H1 (cell line): Measurements from ENCODE around the gene MYLK2. TPM values are rescaled to one million over a fixed set of nuclear protein-coding genes. Genes with fewer than 3 reads are reported as not detected.
A peak's percentile ranks its signal among the peaks of the same experiment; 100 is the strongest.

Experiments used
- CTCF ChIA-PET: fragments of 300-600 bp; sonication (Branson Sonifier 250); formaldehyde crosslinking; loops from one replicate; lab custom pipeline; 2021; ENCODE audit not compliant: partially characterized antibody; lab: Charles Lee
- POLR2A ChIA-PET: fragments of 300-600 bp; sonication (Branson Sonifier 250); formaldehyde crosslinking; loops from one replicate; lab custom pipeline; 2021; ENCODE audit warnings: inconsistent platforms; ENCODE audit not compliant: partially characterized antibody; lab: Charles Lee
- DNase-seq, 2 experiments: peaks; one replicate each; pipeline versions ENCODE4 v3.0.0 to v3.0.0-alpha.2; 2010 to 2022; ENCODE audit warnings: low spot score in 2 of 2, low read depth in 1 of 2, mixed read lengths in 1 of 2
- FAIRE-seq: peaks from 2 replicates; lab custom pipeline; 2011; peaks lifted over from hg19 to GRCh38; lab: Jason Lieb, UNC
- H2AFZ ChIP-seq: 2 replicates; pipeline ENCODE4 v1.8.1; 2012; ENCODE audit warnings: low read length, inconsistent platforms
- H2AK5ac ChIP-seq: 2 replicates; pipeline ENCODE4 v1.6.1; 2013; ENCODE audit warnings: low read depth, low read length
- H2BK120ac ChIP-seq: replicated peaks from 2 replicates; pipeline ENCODE3; 2013; ENCODE audit warnings: low read depth, low read length, inconsistent platforms
- H2BK12ac ChIP-seq: 2 replicates; pipeline ENCODE4 v1.6.1; 2013; ENCODE audit warnings: low read depth, low read length
- H2BK15ac ChIP-seq: 2 replicates; pipeline ENCODE4 v1.6.1; 2013; ENCODE audit warnings: low read length
- H2BK20ac ChIP-seq: 2 replicates; pipeline ENCODE4 v1.6.1; 2013; ENCODE audit warnings: low read length
- H2BK5ac ChIP-seq: 2 replicates; pipeline ENCODE4 v1.6.1; 2013; ENCODE audit warnings: low read depth, low read length
- H3K14ac ChIP-seq: 2 replicates; pipeline ENCODE4 v1.6.1; 2013; ENCODE audit warnings: inconsistent platforms; ENCODE audit not compliant: insufficient read length
- H3K18ac ChIP-seq: 2 replicates; pipeline ENCODE4 v1.6.1; 2013; ENCODE audit warnings: low read length; ENCODE audit errors: extremely low read depth
- H3K23ac ChIP-seq: 2 replicates; pipeline ENCODE4 v1.6.1; 2013; ENCODE audit warnings: inconsistent platforms; ENCODE audit not compliant: insufficient read length
- H3K23me2 ChIP-seq: 2 replicates; pipeline ENCODE4 v1.6.1; 2013; ENCODE audit warnings: low read depth, low read length
- H3K27ac ChIP-seq: 2 replicates; pipeline ENCODE4 v1.6.1; 2011; ENCODE audit warnings: low read depth, low read length, inconsistent platforms
- H3K27me3 ChIP-seq, 4 experiments: replicated peaks in 1 of 4; 1 replicate in 1 of 4; 2 replicates in 3 of 4; pipeline versions ENCODE4 v1.6.1 to v1.8.1; 2011 to 2013; ENCODE audit warnings: low read length in 3 of 4, mild to moderate bottlenecking in 3 of 4, inconsistent platforms in 2 of 4, mixed read lengths in 2 of 4, moderate library complexity in 1 of 4; ENCODE audit not compliant: control insufficient read depth in 3 of 4, insufficient read depth in 3 of 4; ENCODE audit errors: extremely low read depth in 1 of 4
- H3K36me3 ChIP-seq, 4 experiments: 2 replicates each; pipeline versions ENCODE4 v1.6.1 to v1.8.1; 2011 to 2013; ENCODE audit warnings: mild to moderate bottlenecking in 4 of 4, low read length in 3 of 4, moderate library complexity in 2 of 4, control low read depth in 1 of 4, inconsistent platforms in 1 of 4; ENCODE audit not compliant: insufficient read depth in 4 of 4, control insufficient read depth in 2 of 4
- H3K4ac ChIP-seq: replicated peaks from 2 replicates; pipeline ENCODE3; 2013; ENCODE audit warnings: low read length, low read depth, mixed read lengths, inconsistent platforms; ENCODE audit not compliant: insufficient read length
- H3K4me1 ChIP-seq, 4 experiments: replicated peaks in 1 of 4; 1 replicate in 1 of 4; 2 replicates in 3 of 4; pipeline versions ENCODE4 v1.6.1 to v1.8.1; 2011 to 2013; ENCODE audit warnings: low read length in 3 of 4, inconsistent platforms in 2 of 4, mixed read lengths in 1 of 4; ENCODE audit not compliant: insufficient read depth in 4 of 4, control insufficient read depth in 3 of 4
- H3K4me2 ChIP-seq, 2 experiments: 2 replicates each; pipeline versions ENCODE4 v1.6.1 to v1.8.1; 2011 to 2013; ENCODE audit warnings: low read depth in 2 of 2, low read length in 2 of 2, control low read depth in 1 of 2, inconsistent platforms in 1 of 2, mild to moderate bottlenecking in 1 of 2; ENCODE audit not compliant: insufficient read depth in 1 of 2
- H3K4me3 ChIP-seq, 4 experiments: fragments of 200-600, 300-600 bp in 1 of 4; sonication (generic), shearing (Covaris generic), sonication (Bioruptor Twin) in 1 of 4; 2 replicates each; pipeline versions ENCODE4 v1.5.1 to v1.8.1; 2011 to 2016; ENCODE audit warnings: low read length in 4 of 4, low read depth in 3 of 4, control low read depth in 2 of 4, inconsistent platforms in 2 of 4, mild to moderate bottlenecking in 2 of 4, mixed read lengths in 1 of 4, moderate library complexity in 1 of 4; ENCODE audit not compliant: insufficient read depth in 2 of 4; ENCODE audit errors: extremely low read depth in 1 of 4
- H3K56ac ChIP-seq: replicated peaks from 2 replicates; pipeline ENCODE3; 2013; ENCODE audit warnings: low read depth, mild to moderate bottlenecking, mixed read lengths, low read length, inconsistent platforms; ENCODE audit not compliant: insufficient read length
- H3K79me1 ChIP-seq: 2 replicates; pipeline ENCODE4 v1.6.1; 2013; ENCODE audit warnings: low read depth, low read length, control low read depth
- H3K79me2 ChIP-seq, 2 experiments: 2 replicates each; pipeline versions ENCODE4 v1.6.1 to v1.8.1; 2012 to 2013; ENCODE audit warnings: low read length in 2 of 2, mild to moderate bottlenecking in 2 of 2, inconsistent platforms in 1 of 2; ENCODE audit not compliant: insufficient read depth in 2 of 2, control insufficient read depth in 1 of 2
- H3K9ac ChIP-seq, 4 experiments: replicated peaks in 1 of 4; 1 replicate in 1 of 4; 2 replicates in 3 of 4; pipeline versions ENCODE4 v1.6.1 to v1.8.1; 2011 to 2013; ENCODE audit warnings: low read depth in 3 of 4, low read length in 3 of 4, control low read depth in 2 of 4, mild to moderate bottlenecking in 2 of 4, moderate library complexity in 2 of 4, inconsistent platforms in 1 of 4; ENCODE audit errors: extremely low read depth in 1 of 4
- H3K9me3 ChIP-seq, 2 experiments: 2 replicates each; pipeline versions ENCODE4 v1.6.1 to v1.8.1; 2012 to 2013; ENCODE audit warnings: mild to moderate bottlenecking in 2 of 2, moderate library complexity in 2 of 2, control low read depth in 1 of 2, inconsistent platforms in 1 of 2, low read depth in 1 of 2, low read length in 1 of 2, mixed read lengths in 1 of 2; ENCODE audit not compliant: insufficient read depth in 2 of 2
- H4K20me1 ChIP-seq, 2 experiments: replicated peaks in 1 of 2; 2 replicates each; pipeline versions ENCODE3 to v1.8.1; 2011 to 2013; ENCODE audit warnings: inconsistent platforms in 2 of 2, low read length in 2 of 2, mild to moderate bottlenecking in 1 of 2; ENCODE audit not compliant: insufficient read depth in 2 of 2, control insufficient read depth in 1 of 2
- H4K5ac ChIP-seq: 2 replicates; pipeline ENCODE4 v1.6.1; 2013; ENCODE audit warnings: low read length, low read depth, mixed read lengths, inconsistent platforms; ENCODE audit not compliant: insufficient read length
- H4K8ac ChIP-seq: 2 replicates; pipeline ENCODE4 v1.8.0; 2013; ENCODE audit warnings: mild to moderate bottlenecking, moderate library complexity, low read length, inconsistent platforms; ENCODE audit not compliant: insufficient read depth; ENCODE audit errors: extremely low read depth
- H4K91ac ChIP-seq: replicated peaks from 2 replicates; pipeline ENCODE3; 2013; ENCODE audit warnings: low read length, mixed read lengths, inconsistent platforms; ENCODE audit not compliant: insufficient read length
- ASH2L ChIP-seq: fragments of 200-600, 300-600 bp; sonication (generic); IDR thresholded peaks from one replicate; pipeline ENCODE4 v1.7.1; 2017; ENCODE audit warnings: low read length
- EZH2 ChIP-seq: fragments of 200-600 bp; sonication (generic); IDR thresholded peaks from 2 replicates; pipeline ENCODE4 v1.7.1; 2012; ENCODE audit warnings: low read depth, mild to moderate bottlenecking, moderate library complexity, low read length, inconsistent platforms; ENCODE audit not compliant: severe bottlenecking
- KDM4A ChIP-seq: IDR thresholded peaks from one replicate; pipeline ENCODE4 v1.7.1; 2012; ENCODE audit warnings: low read depth, mild to moderate bottlenecking, moderate library complexity, low read length, inconsistent platforms; ENCODE audit not compliant: severe bottlenecking
- RXRA ChIP-seq: IDR thresholded peaks from 2 replicates; pipeline ENCODE4 v1.6.1; 2011; ENCODE audit warnings: low read depth, mild to moderate bottlenecking, low read length, moderate library complexity; ENCODE audit not compliant: insufficient read depth
- SP4 ChIP-seq: IDR thresholded peaks from 2 replicates; pipeline ENCODE4 v1.6.1; 2012; ENCODE audit warnings: low read length, inconsistent platforms
- WGBS, 2 experiments: shearing (Covaris generic) in 1 of 2; methylation state at CpG; one replicate each; pipeline versions ENCODE4 v1.1.6 to v1.1.7; 2013 to 2015; ENCODE audit warnings: low lambda C conversion rate in 2 of 2, mixed read lengths in 2 of 2, inconsistent platforms in 1 of 2, low coverage in 1 of 2, missing lambda C conversion rate in 1 of 2; ENCODE audit not compliant: insufficient replicate concordance in 2 of 2, insufficient coverage in 1 of 2, insufficient read length in 1 of 2; ENCODE audit errors: extremely low coverage in 1 of 2, missing lambda C conversion rate in 1 of 2; 5-methylcytosine and 5-hydroxymethylcytosine counted together
- polyA plus RNA-seq, 7 experiments: library from polyadenylated mRNA; depleted of rRNA in 3 of 7; stranded (reverse) in 5 of 7; unstranded in 2 of 7; fragments of >200 nt in 5 of 7; fragments of 200-250 nt in 2 of 7; gene quantifications; 1 replicate in 5 of 7; 2 replicates in 1 of 7; 4 replicates in 1 of 7; pipeline versions ENCODE4 v1.2.1 to v1.2.3, GENCODE V29; 2011 to 2013; ENCODE audit warnings: missing spikeins in 2 of 7, mixed read lengths in 2 of 7
- total RNA-seq: library from RNA; stranded (reverse); fragmentation: NEBNext Ultra II Directional; extraction: Animal tissue kit (Norgen Biotek cat#: 25700); gene quantifications from 2 replicates; pipeline ENCODE4 v1.2.1, GENCODE V29; 2021

Gene MYLK2
- total and polyA plus RNA-seq, 2 of the 8 experiments (the other 6 are each of a cell fraction or from before 2014, with no cell fraction given) = 0.22 to 0.26 TPM

- Histone ChIP-seq H2BK20ac (no peak overlapping the region), H3K27ac (no peak overlapping the region), H2BK120ac (no peak overlapping the region), H4K5ac (no peak overlapping the region), H3K79me1 (no peaks in the 10 kb centered on the region), H3K23me2 (peaks cover 9% of the 10 kb centered on the region), H3K9ac (peak overlapping the region; percentile 29 to 68 (median 56); a peak in 4 of 7 replicates), H3K36me3 (no peaks in the 10 kb centered on the region), H4K91ac (peak overlapping the region; percentile 20), H2BK15ac (no peak overlapping the region), H3K4me2 (peak overlapping the region; percentile 71 to 96), H3K4ac (no peak overlapping the region), H3K56ac (no peak overlapping the region), H2BK12ac (0 out of 2 replicates have a peak overlapping the region, but pooled peaks have one; percentile 44), H3K23ac (no peak overlapping the region), H4K8ac (peak overlapping the region; percentile 41; the same call in 1 of the 2 replicates), H2BK5ac (no peak overlapping the region), H2AK5ac (no peak overlapping the region), H3K9me3 (no peaks in the 10 kb centered on the region), H3K4me3 (peak overlapping the region; percentile 47 to 89 (median 71)), H3K79me2 (no peaks in the 10 kb centered on the region), H3K18ac (peak overlapping the region; percentile 85; the same call in 1 of the 2 replicates), H3K4me1 (peaks cover 0 to 12% (median 6%) of the 10 kb centered on the region in 4 experiments; a peak in 6 of 7 replicates), H2AFZ (peak overlapping the region; percentile 83), H3K27me3 (peaks cover 19 to 35% (median 29%) of the 10 kb centered on the region in 4 experiments), H3K14ac (no peak overlapping the region), H4K20me1 (peaks cover 0 to 6% of the 10 kb centered on the region in 2 experiments)
- FAIRE-seq = no peak
- 21 to 100% methylated on average over 1 to 16 of the region's 24 CpGs for WGBS, 2 experiments
- POLR2A ChIA-PET = interaction anchor here (0.7 to 1.2 kb wide), 3 partner anchors 43 to 148 kb away, joined by 3 to 4 read pairs (median 3); partner anchors contain the start of gene XKR7
- CTCF ChIA-PET = interaction anchor here (0.6 to 5.5 kb wide), 11 partner anchors 8 to 216 kb away, joined by 3 to 32 read pairs (median 4); no protein-coding TSS in a partner anchor
- peak; percentile 15 for TF ChIP-seq KDM4A
- 0 out of 2 replicates have a peak, but pooled peaks have one; percentile 75 for TF ChIP-seq RXRA
- peak; percentile 9 for TF ChIP-seq ASH2L
- TF ChIP-seq EZH2 = peak; percentile 20
- no peak for TF ChIP-seq SP4
- DNase-seq = peak in 1 of 2 experiments; percentile 48
Observed at GRCh38 chr20:31870726-31871617, 51.8 kb downstream of the MYLK2 start.
